ENCODE measurements around the gene TBC1D14.

DNA sequence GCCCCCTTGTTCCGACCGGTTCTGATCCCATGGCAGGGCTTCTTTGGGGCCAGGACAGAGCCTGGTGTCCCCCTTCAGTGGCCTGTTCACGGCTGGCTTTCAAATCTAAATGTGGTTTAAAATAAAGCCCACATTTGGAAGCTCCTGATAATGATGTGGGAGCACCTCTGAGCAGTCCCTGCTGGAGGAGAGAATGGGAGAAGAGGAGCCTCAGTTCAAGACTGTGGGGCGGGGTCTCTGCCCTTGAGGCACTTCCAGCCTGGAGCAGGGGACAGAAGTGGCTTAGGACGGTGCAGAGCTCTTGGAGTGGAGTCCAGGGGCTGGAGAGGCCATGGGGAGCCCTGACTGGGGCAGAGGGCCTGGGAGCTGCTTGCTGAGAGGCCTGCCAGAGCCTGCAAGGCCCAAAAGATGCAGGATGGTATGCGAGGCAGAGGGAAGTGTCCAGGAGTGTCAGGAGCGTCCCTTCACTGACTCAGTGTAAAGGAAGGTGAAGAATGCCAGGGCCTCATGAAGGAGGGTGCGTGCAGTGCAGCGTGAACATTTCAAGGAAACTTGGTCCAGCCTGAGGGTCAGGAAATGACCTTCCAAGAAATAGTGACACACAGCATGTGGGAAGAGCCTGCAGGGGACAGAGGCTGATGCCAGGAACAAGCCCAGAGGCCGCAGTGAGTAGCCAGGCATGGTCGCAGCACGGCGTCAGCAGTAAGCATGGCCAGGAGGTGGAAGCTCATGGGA is 112.5 kb downstream of the TBC1D14 start:
- TF ChIP-seq CTCF (conservative IDR thresholded peaks at IDR 0.05; ENCODE audit: low read length) (no peak), EZH2phosphoT487 (IDR thresholded peaks at IDR 0.05; ENCODE audit: borderline replicate concordance) (no peak)

All from Loucy (cell line).